ENCODE measurements around the gene ACP1. TPM values are rescaled to one million over a fixed set of nuclear protein-coding genes. Genes with fewer than 3 reads are reported as not detected.

The ACP1 gene
- total RNA-seq, 1 experiment from 2014 or later, result 193 TPM

DNA sequence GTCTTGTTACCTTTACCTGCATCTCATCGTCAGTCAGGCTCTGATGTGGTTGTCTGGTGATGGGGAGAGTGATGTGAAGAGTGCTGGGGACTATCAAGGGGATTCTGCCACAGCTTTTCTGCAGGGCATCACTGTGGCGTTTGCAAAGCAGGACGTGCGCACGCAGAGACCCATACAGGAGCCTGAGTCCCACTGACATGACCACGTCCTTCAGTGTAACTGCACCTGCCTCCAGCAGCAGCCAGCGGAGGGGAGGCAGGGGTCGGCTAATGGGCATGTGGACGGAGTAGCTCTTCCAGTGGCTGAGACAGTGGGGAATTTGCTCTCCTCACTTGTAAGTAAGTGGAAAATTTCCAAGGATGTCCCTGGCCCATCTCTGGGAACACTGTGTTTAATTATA is 16.6 kb downstream of the ACP1 start:
- intact Hi-C loops (cut with micrococcal nuclease; ENCODE audit: unreplicated experiment), result no loop called here
- Histone ChIP-seq H3K36me3 (ENCODE audit: control insufficient read depth, insufficient read depth, low read length) (no peaks in the 10 kb centered on the region), H3K9me3 (no peaks in the 10 kb centered on the region), H3K27me3 (replicated peaks; ENCODE audit: control insufficient read depth, insufficient read depth, low read length) (no peaks in the 10 kb centered on the region), H3K4me1 (no peaks in the 10 kb centered on the region), H3K4me3 (ENCODE audit: low read depth, low read length) (no peak overlapping the region)
- Mint-ChIP-seq H3K4me3 (ENCODE audit: unreplicated experiment) (no peak overlapping the region), H3K4me1 (ENCODE audit: low read depth, unreplicated experiment) (no peaks in the 10 kb centered on the region), H3K9me3 (ENCODE audit: unreplicated experiment) (no peaks in the 10 kb centered on the region), H3K27me3 (ENCODE audit: insufficient read depth, unreplicated experiment) (peaks cover 7% of the 10 kb centered on the region), H3K36me3 (ENCODE audit: insufficient read depth, unreplicated experiment) (peaks cover 45% of the 10 kb centered on the region), H3K27ac (ENCODE audit: unreplicated experiment) (no peak overlapping the region)
- ChIA-PET CTCF (no interaction called here), POLR2A (no interaction called here)
- TF ChIP-seq, protein P1, sequence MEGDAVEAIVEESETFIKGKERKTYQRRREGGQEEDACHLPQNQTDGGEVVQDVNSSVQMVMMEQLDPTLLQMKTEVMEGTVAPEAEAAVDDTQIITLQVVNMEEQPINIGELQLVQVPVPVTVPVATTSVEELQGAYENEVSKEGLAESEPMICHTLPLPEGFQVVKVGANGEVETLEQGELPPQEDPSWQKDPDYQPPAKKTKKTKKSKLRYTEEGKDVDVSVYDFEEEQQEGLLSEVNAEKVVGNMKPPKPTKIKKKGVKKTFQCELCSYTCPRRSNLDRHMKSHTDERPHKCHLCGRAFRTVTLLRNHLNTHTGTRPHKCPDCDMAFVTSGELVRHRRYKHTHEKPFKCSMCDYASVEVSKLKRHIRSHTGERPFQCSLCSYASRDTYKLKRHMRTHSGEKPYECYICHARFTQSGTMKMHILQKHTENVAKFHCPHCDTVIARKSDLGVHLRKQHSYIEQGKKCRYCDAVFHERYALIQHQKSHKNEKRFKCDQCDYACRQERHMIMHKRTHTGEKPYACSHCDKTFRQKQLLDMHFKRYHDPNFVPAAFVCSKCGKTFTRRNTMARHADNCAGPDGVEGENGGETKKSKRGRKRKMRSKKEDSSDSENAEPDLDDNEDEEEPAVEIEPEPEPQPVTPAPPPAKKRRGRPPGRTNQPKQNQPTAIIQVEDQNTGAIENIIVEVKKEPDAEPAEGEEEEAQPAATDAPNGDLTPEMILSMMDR (IDR thresholded peaks at IDR 0.05; ENCODE audit: insufficient read depth in 1 of 2, low read depth in 1 of 2, low read length in 1 of 2, severe bottlenecking in 1 of 2, unreplicated experiment in 1 of 2), result no peak
- no peak for DNase-seq
- BruUV-seq (replicated peaks), result no TSS peak

DNA sequence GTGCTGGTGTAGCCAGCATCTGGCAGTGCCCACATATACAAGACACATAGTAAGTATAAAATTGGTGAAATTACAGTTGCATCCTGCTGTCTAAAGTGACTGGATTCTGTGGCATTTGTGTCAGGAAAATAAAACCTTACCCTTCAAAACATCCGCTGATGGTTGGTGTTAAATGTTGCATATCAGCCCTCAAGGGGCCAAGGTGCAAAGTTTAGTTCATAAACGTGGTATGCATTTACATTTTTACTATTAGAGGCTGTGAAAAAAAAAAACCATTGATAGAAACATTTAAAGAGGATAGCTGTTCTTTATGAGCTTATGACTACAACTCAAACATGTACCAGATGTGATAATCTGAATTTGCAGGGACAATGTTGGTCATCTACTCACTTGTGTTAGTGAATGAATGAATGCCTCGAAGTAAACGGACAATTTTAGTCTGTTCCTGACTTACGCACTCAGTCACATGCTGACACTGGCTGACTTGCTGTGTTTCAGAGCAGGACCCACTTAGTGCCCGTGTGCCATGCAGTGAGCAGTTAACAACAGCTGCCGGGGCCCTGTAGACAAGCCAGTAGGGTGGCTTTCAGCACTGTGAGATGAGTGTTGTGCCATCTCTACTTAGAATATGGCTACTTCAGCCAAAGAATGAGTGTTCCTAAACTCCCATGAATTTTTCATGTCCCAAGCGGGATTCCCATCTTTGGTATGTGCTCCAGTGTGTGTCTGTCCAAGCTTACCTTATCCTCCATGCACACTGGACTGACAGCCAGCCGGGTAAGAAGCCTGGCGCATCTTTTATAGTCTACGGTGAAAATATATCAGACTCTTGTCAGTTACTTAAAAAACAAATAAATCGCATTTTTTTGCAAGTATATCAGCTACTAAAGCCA is 17.9 kb downstream of the ACP1 start:
- no peaks in the 10 kb centered on the region for H3K4me1 ChIP-seq
- H3K27me3 Mint-ChIP-seq (ENCODE audit: insufficient read depth, unreplicated experiment), result peaks cover 7% of the 10 kb centered on the region
- no peaks in the 10 kb centered on the region for H3K4me1 Mint-ChIP-seq (ENCODE audit: low read depth, unreplicated experiment)
- DNase-seq, result no peak
- H3K36me3 ChIP-seq (ENCODE audit: control insufficient read depth, insufficient read depth, low read length), result no peaks in the 10 kb centered on the region
- POLR2A ChIA-PET, result no interaction called here
- no peak overlapping the region for H3K4me3 ChIP-seq (ENCODE audit: low read depth, low read length)
- CTCF ChIA-PET, result no interaction called here
- H3K27me3 ChIP-seq (replicated peaks; ENCODE audit: control insufficient read depth, insufficient read depth, low read length), result no peaks in the 10 kb centered on the region
- peaks cover 37% of the 10 kb centered on the region for H3K36me3 Mint-ChIP-seq (ENCODE audit: insufficient read depth, unreplicated experiment)
- no peak overlapping the region for H3K27ac Mint-ChIP-seq (ENCODE audit: unreplicated experiment)
- TF ChIP-seq, protein P1 (IDR thresholded peaks at IDR 0.05; ENCODE audit: insufficient read depth in 1 of 2, low read depth in 1 of 2, low read length in 1 of 2, severe bottlenecking in 1 of 2, unreplicated experiment in 1 of 2), result no peak
- no peak overlapping the region for H3K4me3 Mint-ChIP-seq (ENCODE audit: unreplicated experiment)
- intact Hi-C loops (cut with micrococcal nuclease; ENCODE audit: unreplicated experiment), result no loop called here
- no TSS peak for BruUV-seq (replicated peaks)
- no peaks in the 10 kb centered on the region for H3K9me3 Mint-ChIP-seq (ENCODE audit: unreplicated experiment)
- H3K9me3 ChIP-seq, result no peaks in the 10 kb centered on the region

DNA sequence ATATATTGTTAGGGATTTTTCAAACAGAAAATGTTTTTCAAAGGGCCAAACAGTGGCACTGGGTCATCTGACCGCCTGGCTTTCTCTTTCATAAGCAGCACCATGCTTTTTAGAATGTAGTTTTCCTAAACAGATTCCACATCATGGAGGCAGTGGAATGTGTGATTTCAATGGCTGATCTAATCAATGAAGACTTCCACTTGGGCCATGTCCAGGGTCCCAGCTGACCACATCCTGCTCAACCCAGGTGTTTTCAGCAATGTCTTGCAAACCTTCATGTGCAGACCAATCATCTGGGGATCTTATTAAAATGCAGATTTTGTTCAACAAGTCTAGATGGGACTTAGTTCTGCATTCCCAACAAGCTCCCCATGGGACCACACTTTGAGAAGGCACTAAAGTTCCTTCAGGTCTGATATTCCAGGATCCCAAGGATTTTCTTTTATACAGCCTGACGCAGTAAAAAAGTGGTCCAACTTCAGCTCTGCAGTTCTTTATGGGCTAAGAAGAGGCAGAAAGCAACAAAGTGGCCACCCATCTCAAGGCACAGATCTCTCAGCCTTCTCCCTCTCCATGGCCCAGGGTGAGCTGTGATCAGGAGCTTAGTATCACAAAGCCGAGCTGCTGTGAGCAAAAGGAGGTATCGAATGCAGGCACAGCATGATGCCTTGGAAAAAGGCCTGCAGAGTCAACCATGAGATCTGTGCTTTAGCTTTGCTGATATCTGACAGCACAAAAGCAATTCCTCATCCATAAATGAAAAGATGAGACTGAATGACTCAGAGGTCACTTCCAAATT is 19.4 kb downstream of the ACP1 start:
- POLR2A ChIA-PET, result interaction anchor here (0.5 kb wide), 1 partner anchor 20 kb away, joined by 3 read pairs; no protein-coding TSS in a partner anchor
- BruUV-seq (replicated peaks), result no TSS peak
- peaks cover 2% of the 10 kb centered on the region; the same call in 1 of the 2 replicates for H3K4me1 ChIP-seq
- no peaks in the 10 kb centered on the region for H3K36me3 ChIP-seq (ENCODE audit: control insufficient read depth, insufficient read depth, low read length)
- Mint-ChIP-seq H3K27me3 (ENCODE audit: insufficient read depth, unreplicated experiment) (peaks cover 7% of the 10 kb centered on the region), H3K36me3 (ENCODE audit: insufficient read depth, unreplicated experiment) (peaks cover 24% of the 10 kb centered on the region), H3K27ac (ENCODE audit: unreplicated experiment) (no peak overlapping the region), H3K4me3 (ENCODE audit: unreplicated experiment) (no peak overlapping the region), H3K4me1 (ENCODE audit: low read depth, unreplicated experiment) (no peaks in the 10 kb centered on the region), H3K9me3 (ENCODE audit: unreplicated experiment) (no peaks in the 10 kb centered on the region)
- H3K27me3 ChIP-seq (replicated peaks; ENCODE audit: control insufficient read depth, insufficient read depth, low read length), result no peaks in the 10 kb centered on the region
- H3K4me3 ChIP-seq (ENCODE audit: low read depth, low read length), result no peak overlapping the region
- no peak for DNase-seq
- CTCF ChIA-PET, result interaction anchor here (0.6 kb wide), 1 partner anchor 364 kb away, joined by 3 read pairs; no protein-coding TSS in a partner anchor
- no peaks in the 10 kb centered on the region for H3K9me3 ChIP-seq
- TF ChIP-seq, protein P1 (IDR thresholded peaks at IDR 0.05; ENCODE audit: insufficient read depth in 1 of 2, low read depth in 1 of 2, low read length in 1 of 2, severe bottlenecking in 1 of 2, unreplicated experiment in 1 of 2), result no peak
- intact Hi-C loops (cut with micrococcal nuclease; ENCODE audit: unreplicated experiment), result no loop called here
